IMR-90 (cell line): ENCODE measurements around the gene ITGB2. TPM values are rescaled to one million over a fixed set of nuclear protein-coding genes. Genes with fewer than 3 reads are reported as not detected.

Experiments
- ATAC-seq: fragments of 200-7000 bp; cut with Tn5 transposase; 2 replicates; pipeline ENCODE4 v1.9.1; 2020; ENCODE audit warnings: low read depth, mild to moderate bottlenecking, moderate library complexity
- BruUV-seq: library from RNA; stranded (reverse); fragments of 400-500 nt; replicated peaks from 2 replicates; lab custom pipeline; 2021; lab: Mats Ljungman, UMichigan
- CTCF ChIA-PET: fragments of 300-600 bp; formaldehyde crosslinking; extraction: SDS; loops from one replicate; lab custom pipeline; 2021; ENCODE audit warnings: antibody characterized with exemption; lab: Yijun Ruan, JAX
- POLR2A ChIA-PET: fragments of 300-600 bp; sonication (Branson Sonifier 250); formaldehyde crosslinking; loops from one replicate; lab custom pipeline; 2022; ENCODE audit warnings: antibody characterized with exemption; ENCODE audit not compliant: unreplicated experiment; lab: Charles Lee
- DNase-seq: peaks from one replicate; pipeline ENCODE4 v3.0.0; 2013
- H2AFZ ChIP-seq: replicated peaks from 2 replicates; pipeline ENCODE3; 2013; ENCODE audit warnings: low read length, mild to moderate bottlenecking; ENCODE audit not compliant: poor library complexity
- H2AK5ac ChIP-seq: 2 replicates; pipeline ENCODE4 v1.6.1; 2013; ENCODE audit warnings: low read depth, low read length, inconsistent platforms
- H2AK9ac ChIP-seq: replicated peaks from 2 replicates; pipeline ENCODE3; 2013; ENCODE audit warnings: mild to moderate bottlenecking, low read depth, low read length, moderate library complexity; ENCODE audit not compliant: poor library complexity
- H2BK120ac ChIP-seq: 2 replicates; pipeline ENCODE4 v1.6.1; 2013; ENCODE audit warnings: low read depth, low read length, inconsistent platforms
- H2BK15ac ChIP-seq: 3 replicates; pipeline ENCODE4 v1.6.1; 2013; ENCODE audit warnings: low read depth, low read length, inconsistent platforms
- H2BK20ac ChIP-seq: 2 replicates; pipeline ENCODE4 v1.6.1; 2013; ENCODE audit warnings: low read depth, mild to moderate bottlenecking, inconsistent platforms, low read length, moderate library complexity
- H2BK5ac ChIP-seq: 2 replicates; pipeline ENCODE4 v1.6.1; 2013; ENCODE audit warnings: mild to moderate bottlenecking, low read depth, low read length, inconsistent platforms; ENCODE audit not compliant: poor library complexity, severe bottlenecking
- H3K14ac ChIP-seq: replicated peaks from 2 replicates; pipeline ENCODE4 v1.6.1; 2013; ENCODE audit warnings: low read depth, low read length, inconsistent platforms
- H3K18ac ChIP-seq: 2 replicates; pipeline ENCODE4 v1.6.1; 2013; ENCODE audit warnings: low read depth, low read length, control low read depth
- H3K23ac ChIP-seq: 2 replicates; pipeline ENCODE4 v1.6.1; 2013; ENCODE audit warnings: low read depth, low read length, inconsistent platforms
- H3K27ac ChIP-seq: 2 replicates; pipeline ENCODE4 v1.5.1; 2013; ENCODE audit warnings: mild to moderate bottlenecking, control low read depth, low read length; ENCODE audit not compliant: insufficient read depth
- H3K27me3 ChIP-seq: 2 replicates; pipeline ENCODE4 v1.6.1; 2013; ENCODE audit warnings: low read length; ENCODE audit not compliant: control insufficient read depth, insufficient read depth
- H3K36me3 ChIP-seq: 2 replicates; pipeline ENCODE4 v1.6.1; 2013; ENCODE audit warnings: low read length, mixed read lengths; ENCODE audit not compliant: control insufficient read depth, insufficient read depth
- H3K4ac ChIP-seq: 2 replicates; pipeline ENCODE4 v1.6.1; 2013; ENCODE audit warnings: low read depth, low read length, inconsistent platforms
- H3K4me1 ChIP-seq: 2 replicates; pipeline ENCODE4 v1.6.1; 2013; ENCODE audit warnings: low read length, mixed read lengths; ENCODE audit not compliant: control insufficient read depth, insufficient read depth
- H3K4me2 ChIP-seq: 2 replicates; pipeline ENCODE4 v1.6.1; 2013; ENCODE audit warnings: low read depth, mild to moderate bottlenecking, control low read depth, low read length, moderate library complexity
- H3K4me3 ChIP-seq: 2 replicates; pipeline ENCODE4 v1.5.1; 2013; ENCODE audit warnings: low read depth, mild to moderate bottlenecking, control low read depth, low read length, moderate library complexity; ENCODE audit not compliant: insufficient read depth
- H3K56ac ChIP-seq: 2 replicates; pipeline ENCODE4 v1.6.1; 2013; ENCODE audit warnings: low read length, inconsistent platforms; ENCODE audit not compliant: insufficient read depth; ENCODE audit errors: extremely low read depth
- H3K79me1 ChIP-seq, 2 experiments: 2 replicates each; pipeline ENCODE4 v1.6.1; 2013; ENCODE audit warnings: low read length in 2 of 2, inconsistent platforms in 1 of 2, low read depth in 1 of 2
- H3K9ac ChIP-seq: 2 replicates; pipeline ENCODE4 v1.6.1; 2013; ENCODE audit warnings: low read depth, low read length, control low read depth
- H3K9me1 ChIP-seq: 2 replicates; pipeline ENCODE4 v1.6.1; 2013; ENCODE audit warnings: low read length, inconsistent platforms; ENCODE audit not compliant: insufficient read depth
- H3K9me3 ChIP-seq: 2 replicates; pipeline ENCODE4 v1.6.1; 2013; ENCODE audit warnings: low read length; ENCODE audit not compliant: control insufficient read depth, insufficient read depth
- H4K20me1 ChIP-seq: 2 replicates; pipeline ENCODE4 v1.6.1; 2013; ENCODE audit warnings: low read length, inconsistent platforms; ENCODE audit not compliant: insufficient read depth
- H4K5ac ChIP-seq: 2 replicates; pipeline ENCODE4 v1.6.1; 2013; ENCODE audit warnings: mild to moderate bottlenecking, low read depth, low read length, control low read depth
- H4K8ac ChIP-seq, 2 experiments: 2 replicates each; pipeline ENCODE4 v1.6.1; 2013; ENCODE audit warnings: low read depth in 2 of 2, low read length in 2 of 2, control low read depth in 1 of 2, inconsistent platforms in 1 of 2
- H4K91ac ChIP-seq: 2 replicates; pipeline ENCODE4 v1.6.1; 2013; ENCODE audit warnings: low read depth, low read length, inconsistent platforms; ENCODE audit not compliant: insufficient read depth
- BHLHE40 ChIP-seq: fragments of 150-350 bp; IDR thresholded peaks from 2 replicates; pipeline ENCODE4 v1.6.1; 2016; ENCODE audit warnings: mild to moderate bottlenecking, low read depth, low read length
- CEBPB ChIP-seq: IDR thresholded peaks from 2 replicates; pipeline ENCODE4 v1.6.1; 2012; ENCODE audit warnings: low read depth, low read length, improper control_type of control experiment
- CHD1 ChIP-seq: IDR thresholded peaks from 2 replicates; pipeline ENCODE4 v1.6.1; 2012; ENCODE audit warnings: low read depth, low read length, improper control_type of control experiment
- FOS ChIP-seq: fragments of 150-350 bp; IDR thresholded peaks from 2 replicates; pipeline ENCODE4 v1.6.1; 2016; ENCODE audit warnings: low read depth, low read length
- MAFK ChIP-seq: IDR thresholded peaks from 2 replicates; pipeline ENCODE4 v1.6.1; 2012; ENCODE audit warnings: low read depth, low read length, improper control_type of control experiment
- MAZ ChIP-seq: IDR thresholded peaks from 2 replicates; pipeline ENCODE4 v1.6.1; 2012; ENCODE audit warnings: low read depth, mild to moderate bottlenecking, low read length, improper control_type of control experiment, moderate library complexity, borderline replicate concordance
- MXI1 ChIP-seq: IDR thresholded peaks from 2 replicates; pipeline ENCODE4 v1.6.1; 2012; ENCODE audit warnings: low read depth, mild to moderate bottlenecking, low read length, moderate library complexity, borderline replicate concordance
- NFE2L2 ChIP-seq: fragments of 150-350 bp; IDR thresholded peaks from 2 replicates; pipeline ENCODE4 v1.6.1; 2016; ENCODE audit warnings: low read depth, mild to moderate bottlenecking, low read length
- POLR2A ChIP-seq: IDR thresholded peaks from 2 replicates; pipeline ENCODE4 v1.6.1; 2012; ENCODE audit warnings: mild to moderate bottlenecking, low read depth, low read length
- RCOR1 ChIP-seq: IDR thresholded peaks from 2 replicates; pipeline ENCODE4 v1.6.1; 2012; ENCODE audit warnings: mild to moderate bottlenecking, low read length, improper control_type of control experiment; ENCODE audit not compliant: insufficient replicate concordance
- RFX5 ChIP-seq: IDR thresholded peaks from 2 replicates; pipeline ENCODE4 v1.8.0; 2012; ENCODE audit warnings: low read depth, mild to moderate bottlenecking, low read length, moderate library complexity
- SMC3 ChIP-seq: fragments of 150-350 bp; IDR thresholded peaks from 2 replicates; pipeline ENCODE4 v1.6.1; 2016; ENCODE audit warnings: low read depth, mild to moderate bottlenecking, antibody characterized with exemption, low read length, moderate library complexity
- USF2 ChIP-seq: fragments of 150-350 bp; IDR thresholded peaks from 2 replicates; pipeline ENCODE4 v1.6.1; 2017; ENCODE audit warnings: mild to moderate bottlenecking, antibody characterized with exemption, low read length, low read depth
- WGBS, 2 experiments: methylation state at CpG; one replicate each; pipeline versions ENCODE4 v1.1.5 to v1.1.7; 2013; ENCODE audit warnings: missing lambda C conversion rate in 2 of 2; ENCODE audit not compliant: insufficient read length in 1 of 2; ENCODE audit errors: extremely low coverage in 2 of 2; 5-methylcytosine and 5-hydroxymethylcytosine counted together
- dilution Hi-C: fragments of 300-500 bp; cut with HindIII; formaldehyde crosslinking; loops from one replicate; pipeline ENCODE4 v1.14.3; 2018; ENCODE audit warnings: low sequenced_read_pairs; ENCODE audit not compliant: unreplicated experiment
- in situ Hi-C: fragments of 300-500 bp; cut with MboI; formaldehyde crosslinking; loops from 3 replicates; pipeline ENCODE4 v1.14.3; 2019; ENCODE audit warnings: low sequenced_read_pairs, inconsistent platforms, mixed read lengths
- intact Hi-C: fragments of 100-400 bp; cut with micrococcal nuclease; formaldehyde crosslinking; loops from 2 replicates; pipeline ENCODE4 v1.10.0; 2022
- polyA plus RNA-seq, 3 experiments: library from polyadenylated mRNA; depleted of rRNA; stranded (reverse); fragments of >200 nt; gene quantifications; 2 replicates each; pipeline ENCODE4 v1.2.3, GENCODE V29; 2012; ENCODE audit warnings: low replicate concordance in 1 of 3
- total RNA-seq: library from RNA; depleted of rRNA; stranded (reverse); fragments of >200 nt; gene quantifications from 2 replicates; pipeline ENCODE4 v1.2.3, GENCODE V29; 2012
- TF ChIP-seq, protein P1 (sequence below): fragments of 150-350 bp; IDR thresholded peaks from 2 replicates; pipeline ENCODE4 v1.6.1; 2016; ENCODE audit warnings: low read depth, mild to moderate bottlenecking, low read length, moderate library complexity, borderline replicate concordance
- TF ChIP-seq, protein P2 (sequence below): conservative IDR thresholded peaks from 2 replicates; pipeline ENCODE4 v1.5.1; 2012; ENCODE audit warnings: mild to moderate bottlenecking, low read depth, low read length, improper control_type of control experiment

Gene ITGB2
- total and polyA plus RNA-seq, 2 of the 4 experiments (the other 2 are of a cell fraction) = 0.14 TPM; not detected in 1

DNA sequence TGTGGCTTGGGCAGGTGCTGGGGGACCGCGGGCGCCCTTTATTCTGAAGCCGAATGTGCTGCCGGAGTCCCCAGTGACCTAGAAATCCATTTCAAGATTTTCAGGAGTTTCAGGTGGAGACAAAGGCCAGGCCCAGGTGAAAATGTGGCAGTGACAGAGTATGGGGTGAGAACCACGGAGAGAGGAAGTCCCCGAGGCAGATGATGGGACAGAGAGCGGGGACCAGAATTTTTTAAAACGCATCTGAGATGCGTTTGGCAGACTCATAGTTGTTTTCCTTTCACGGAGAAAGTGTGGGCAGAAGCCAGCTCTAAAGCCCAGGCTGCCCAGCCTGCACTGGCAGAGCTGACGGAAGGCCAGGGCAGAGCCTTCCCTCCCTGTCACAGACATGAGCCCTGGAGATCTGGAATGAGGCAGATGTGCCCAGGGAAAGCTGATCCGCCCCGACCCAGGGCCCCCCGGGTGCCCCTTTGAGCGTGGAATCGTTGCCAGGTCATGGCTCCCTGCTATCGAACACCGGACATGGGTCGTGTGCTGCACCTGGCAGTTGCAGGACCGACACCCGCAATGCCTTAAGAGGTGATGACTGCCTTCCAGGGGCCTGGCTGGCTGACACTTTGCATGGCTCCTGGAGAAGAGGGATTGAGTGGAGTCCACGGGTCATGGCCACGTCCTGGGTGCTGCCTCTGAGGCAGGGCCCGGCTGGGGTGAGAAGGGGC is 12.7 kb upstream of the ITGB2 start:
- H3K9ac ChIP-seq = no peak overlapping the region
- H4K20me1 ChIP-seq = peaks cover 32% of the 10 kb centered on the region; the same call in 1 of the 2 replicates
- no peak overlapping the region for H3K4ac ChIP-seq
- no peak overlapping the region for H3K18ac ChIP-seq
- H3K9me1 ChIP-seq = peaks cover 2% of the 10 kb centered on the region; the same call in 1 of the 2 replicates
- H4K5ac ChIP-seq = no peak overlapping the region
- H3K14ac ChIP-seq = no peak overlapping the region
- no peak overlapping the region for H2AK5ac ChIP-seq
- WGBS, 2 experiments = 68% methylated on average over 20 of the region's 25 CpGs; no CpG with 5 or more reads in 1 of the 2 experiments
- H4K8ac ChIP-seq = no peak overlapping the region
- no peak overlapping the region for H3K27ac ChIP-seq
- H2BK120ac ChIP-seq = no peak overlapping the region
- H4K91ac ChIP-seq = no peak overlapping the region
- H2BK20ac ChIP-seq = no peak overlapping the region
- DNase-seq (no peak), ATAC-seq (no peak)
- no peak overlapping the region for H3K4me3 ChIP-seq
- H3K4me2 ChIP-seq = no peak overlapping the region
- ChIA-PET POLR2A (no interaction called here), CTCF (no interaction called here)
- no peak overlapping the region for H2AK9ac ChIP-seq
- peaks cover 0 to 3% of the 10 kb centered on the region in 2 experiments; a peak in 1 of 4 replicates for H3K79me1 ChIP-seq
- peak overlapping the region; percentile 19 for H2AFZ ChIP-seq
- H2BK15ac ChIP-seq = no peak overlapping the region
- H3K4me1 ChIP-seq = peaks cover 16% of the 10 kb centered on the region
- peaks cover 7% of the 10 kb centered on the region for H3K9me3 ChIP-seq
- H3K23ac ChIP-seq = no peak overlapping the region
- H3K27me3 ChIP-seq = peaks cover 59% of the 10 kb centered on the region
- BruUV-seq = no TSS peak
- H3K56ac ChIP-seq = no peak overlapping the region
- no peak overlapping the region for H2BK5ac ChIP-seq
- H3K36me3 ChIP-seq = no peaks in the 10 kb centered on the region
- in situ Hi-C loops (loop anchor here (25.0 kb wide), 1 partner anchor 421 kb away; no protein-coding TSS in a partner anchor), intact Hi-C loops (loop anchor here (2.0 kb wide), 1 partner anchor 133 kb away; the partner anchor contains the start of gene UBE2G2), dilution Hi-C loops (no loop called here)
- no peak for TF ChIP-seq NFE2L2
- TF ChIP-seq MAFK = no peak
- TF ChIP-seq SMC3 = no peak
- TF ChIP-seq USF2 = no peak
- TF ChIP-seq CEBPB = no peak
- TF ChIP-seq, protein P1, sequence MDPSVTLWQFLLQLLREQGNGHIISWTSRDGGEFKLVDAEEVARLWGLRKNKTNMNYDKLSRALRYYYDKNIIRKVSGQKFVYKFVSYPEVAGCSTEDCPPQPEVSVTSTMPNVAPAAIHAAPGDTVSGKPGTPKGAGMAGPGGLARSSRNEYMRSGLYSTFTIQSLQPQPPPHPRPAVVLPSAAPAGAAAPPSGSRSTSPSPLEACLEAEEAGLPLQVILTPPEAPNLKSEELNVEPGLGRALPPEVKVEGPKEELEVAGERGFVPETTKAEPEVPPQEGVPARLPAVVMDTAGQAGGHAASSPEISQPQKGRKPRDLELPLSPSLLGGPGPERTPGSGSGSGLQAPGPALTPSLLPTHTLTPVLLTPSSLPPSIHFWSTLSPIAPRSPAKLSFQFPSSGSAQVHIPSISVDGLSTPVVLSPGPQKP = no peak
- TF ChIP-seq POLR2A = no peak
- TF ChIP-seq CHD1 = no peak
- no peak for TF ChIP-seq BHLHE40
- no peak for TF ChIP-seq RFX5
- TF ChIP-seq, protein P2, sequence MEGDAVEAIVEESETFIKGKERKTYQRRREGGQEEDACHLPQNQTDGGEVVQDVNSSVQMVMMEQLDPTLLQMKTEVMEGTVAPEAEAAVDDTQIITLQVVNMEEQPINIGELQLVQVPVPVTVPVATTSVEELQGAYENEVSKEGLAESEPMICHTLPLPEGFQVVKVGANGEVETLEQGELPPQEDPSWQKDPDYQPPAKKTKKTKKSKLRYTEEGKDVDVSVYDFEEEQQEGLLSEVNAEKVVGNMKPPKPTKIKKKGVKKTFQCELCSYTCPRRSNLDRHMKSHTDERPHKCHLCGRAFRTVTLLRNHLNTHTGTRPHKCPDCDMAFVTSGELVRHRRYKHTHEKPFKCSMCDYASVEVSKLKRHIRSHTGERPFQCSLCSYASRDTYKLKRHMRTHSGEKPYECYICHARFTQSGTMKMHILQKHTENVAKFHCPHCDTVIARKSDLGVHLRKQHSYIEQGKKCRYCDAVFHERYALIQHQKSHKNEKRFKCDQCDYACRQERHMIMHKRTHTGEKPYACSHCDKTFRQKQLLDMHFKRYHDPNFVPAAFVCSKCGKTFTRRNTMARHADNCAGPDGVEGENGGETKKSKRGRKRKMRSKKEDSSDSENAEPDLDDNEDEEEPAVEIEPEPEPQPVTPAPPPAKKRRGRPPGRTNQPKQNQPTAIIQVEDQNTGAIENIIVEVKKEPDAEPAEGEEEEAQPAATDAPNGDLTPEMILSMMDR = no peak
- no peak for TF ChIP-seq MXI1
- no peak for TF ChIP-seq RCOR1
- TF ChIP-seq MAZ = no peak
- no peak for TF ChIP-seq FOS
